SU-DHL-6 (cell line): ENCODE measurements around the gene ZGPAT.

Experiments
- EZH2phosphoT487 ChIP-seq: fragments of 200-600 bp; sonication (generic), shearing (Covaris generic); conservative IDR thresholded peaks from 2 replicates; pipeline ENCODE4 v1.6.1; 2018; ENCODE audit warnings: mild to moderate bottlenecking, antibody characterized with exemption, low read length, moderate library complexity, mixed read lengths
- TF ChIP-seq, protein P1 (sequence below): fragments of 200-600 bp; sonication (generic); IDR thresholded peaks from one replicate; pipeline ENCODE4 v1.5.1; 2017; ENCODE audit warnings: antibody characterized with exemption, mild to moderate bottlenecking, low read length, moderate library complexity; ENCODE audit not compliant: insufficient read depth, poor library complexity, severe bottlenecking

DNA sequence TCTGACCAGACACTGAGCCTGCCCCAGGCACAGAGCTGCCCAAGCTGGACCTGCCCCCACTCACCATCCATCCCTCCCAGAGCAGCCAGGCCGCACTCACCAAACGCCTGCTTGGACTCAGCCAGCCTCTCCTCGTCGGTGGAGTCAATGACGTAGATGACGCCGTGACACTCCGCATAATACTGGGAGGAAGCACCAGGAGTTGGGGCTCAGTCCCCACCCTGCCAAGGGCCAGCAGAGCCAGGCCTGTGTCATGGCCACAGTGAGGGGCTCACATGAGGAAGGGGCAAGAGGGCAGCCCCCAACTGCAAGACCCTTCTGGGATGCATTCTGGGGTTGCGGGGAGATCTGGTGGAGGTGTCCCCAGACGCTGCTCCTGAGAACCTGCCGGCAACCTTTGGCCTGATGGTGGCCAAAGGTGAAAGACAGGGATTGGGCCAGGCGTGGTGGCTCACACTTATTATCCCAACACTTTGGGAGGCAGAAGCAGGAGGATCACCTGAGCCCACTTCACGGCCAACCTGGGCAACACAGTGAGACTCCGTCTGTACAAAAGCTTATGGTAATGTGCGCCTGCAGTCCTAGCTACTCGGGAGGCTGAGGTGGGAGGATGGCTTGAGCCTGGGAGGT lies 5.7 kb upstream of the ZGPAT start:
- TF ChIP-seq, protein P1, sequence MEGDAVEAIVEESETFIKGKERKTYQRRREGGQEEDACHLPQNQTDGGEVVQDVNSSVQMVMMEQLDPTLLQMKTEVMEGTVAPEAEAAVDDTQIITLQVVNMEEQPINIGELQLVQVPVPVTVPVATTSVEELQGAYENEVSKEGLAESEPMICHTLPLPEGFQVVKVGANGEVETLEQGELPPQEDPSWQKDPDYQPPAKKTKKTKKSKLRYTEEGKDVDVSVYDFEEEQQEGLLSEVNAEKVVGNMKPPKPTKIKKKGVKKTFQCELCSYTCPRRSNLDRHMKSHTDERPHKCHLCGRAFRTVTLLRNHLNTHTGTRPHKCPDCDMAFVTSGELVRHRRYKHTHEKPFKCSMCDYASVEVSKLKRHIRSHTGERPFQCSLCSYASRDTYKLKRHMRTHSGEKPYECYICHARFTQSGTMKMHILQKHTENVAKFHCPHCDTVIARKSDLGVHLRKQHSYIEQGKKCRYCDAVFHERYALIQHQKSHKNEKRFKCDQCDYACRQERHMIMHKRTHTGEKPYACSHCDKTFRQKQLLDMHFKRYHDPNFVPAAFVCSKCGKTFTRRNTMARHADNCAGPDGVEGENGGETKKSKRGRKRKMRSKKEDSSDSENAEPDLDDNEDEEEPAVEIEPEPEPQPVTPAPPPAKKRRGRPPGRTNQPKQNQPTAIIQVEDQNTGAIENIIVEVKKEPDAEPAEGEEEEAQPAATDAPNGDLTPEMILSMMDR, result no peak
- TF ChIP-seq EZH2phosphoT487, result no peak
